CD4-positive, alpha-beta T cell treated with Interleukin-6 at 100 ng/mL for 8 hours (primary cell): ENCODE results near the gene IMMP2L.

ENCODE experiments used
- DNase-seq: peaks from one replicate; pipeline ENCODE4 v3.0.0-alpha.2; 2020; ENCODE audit warnings: mixed read lengths, low spot score

Gene IMMP2L

GRCh38 chr7:111147708-111148533 lies 414.4 kb downstream of the IMMP2L start:
- DNase-seq: no peak

DNA sequence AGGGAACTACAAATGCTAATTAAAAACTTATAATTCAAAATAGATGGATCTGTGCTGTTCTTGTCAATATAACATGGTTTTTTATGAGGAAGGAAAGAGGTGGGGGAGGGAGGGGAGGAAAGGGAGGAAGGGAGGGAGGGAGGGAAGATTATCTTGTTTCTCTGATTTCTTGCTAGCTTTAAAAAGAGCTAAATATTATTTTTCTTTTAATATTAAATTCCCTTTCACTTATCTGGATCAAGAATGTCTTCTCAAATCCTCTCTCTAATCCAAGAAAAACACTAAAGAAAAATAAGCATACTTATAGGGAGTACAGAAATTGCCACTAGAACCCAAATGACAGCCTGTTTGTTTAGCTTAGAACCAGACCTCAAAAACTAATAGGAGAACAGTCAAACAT lies 416.2 kb downstream of the IMMP2L start:
- DNase-seq: no peak

- DNase-seq: no peak
Measured at GRCh38 chr7:111145472-111145871, 416.8 kb downstream of the IMMP2L start.

DNA sequence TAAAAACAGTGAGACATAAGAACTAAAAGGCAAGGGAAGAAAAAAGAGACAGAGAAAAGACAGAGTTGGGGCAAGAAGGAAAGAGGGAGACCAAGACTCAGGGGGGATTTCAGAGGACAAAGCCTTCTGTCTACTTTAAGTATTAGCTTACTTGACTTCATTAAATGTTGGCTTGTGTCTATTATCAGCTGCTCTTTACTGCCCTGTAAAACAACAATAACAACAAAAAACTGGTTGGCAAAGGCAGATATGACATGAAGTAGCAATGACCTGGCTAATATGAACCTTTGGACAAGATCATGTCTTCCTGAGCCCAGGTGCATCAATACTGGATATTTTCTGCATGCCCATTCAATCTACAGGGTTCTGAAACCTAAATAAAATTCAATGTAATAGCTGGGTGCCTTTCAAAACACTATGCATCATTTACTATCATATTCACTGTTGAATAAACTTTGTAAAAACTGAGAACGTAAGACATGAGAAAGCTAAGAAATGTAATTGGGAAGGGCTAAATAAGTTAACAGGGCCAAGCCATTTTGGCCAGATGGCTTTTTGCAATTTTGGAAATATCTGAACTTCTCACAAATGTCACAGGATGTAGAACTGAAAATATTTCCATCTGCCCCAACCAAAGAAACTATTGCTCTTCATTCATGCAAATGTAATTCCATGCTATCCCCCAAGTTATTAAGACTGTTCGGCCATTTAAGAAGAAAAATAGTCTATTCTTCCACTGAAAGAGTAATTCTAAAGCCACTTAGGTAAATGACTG lies 422.0 kb downstream of the IMMP2L start:
- DNase-seq: no peak

DNA sequence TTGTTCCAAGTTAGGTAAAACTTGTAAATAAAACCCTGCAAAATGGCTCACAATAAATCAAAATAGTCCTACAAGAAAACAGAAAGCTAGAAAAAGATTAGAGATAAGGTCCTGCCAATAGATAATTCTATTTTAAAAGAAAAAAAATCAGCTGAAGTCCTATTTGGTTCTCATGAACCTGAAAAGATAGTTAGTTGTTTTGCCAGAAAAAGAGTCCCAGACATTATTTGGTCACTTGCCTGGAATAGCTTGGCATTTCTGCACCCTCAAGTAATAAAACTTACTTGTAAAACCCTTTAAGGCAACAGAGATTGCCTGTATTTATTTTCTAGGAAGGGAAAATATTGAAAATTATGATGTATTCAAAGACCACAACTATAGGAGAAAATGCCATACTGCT lies 423.7 kb downstream of the IMMP2L start:
- no peak for DNase-seq

- peak; percentile 61 for DNase-seq
Measured at GRCh38 chr7:111138193-111138569, 424.1 kb downstream of the IMMP2L start.

- no peak for DNase-seq
Measured at GRCh38 chr7:111137296-111138192, 424.7 kb downstream of the IMMP2L start.

DNA sequence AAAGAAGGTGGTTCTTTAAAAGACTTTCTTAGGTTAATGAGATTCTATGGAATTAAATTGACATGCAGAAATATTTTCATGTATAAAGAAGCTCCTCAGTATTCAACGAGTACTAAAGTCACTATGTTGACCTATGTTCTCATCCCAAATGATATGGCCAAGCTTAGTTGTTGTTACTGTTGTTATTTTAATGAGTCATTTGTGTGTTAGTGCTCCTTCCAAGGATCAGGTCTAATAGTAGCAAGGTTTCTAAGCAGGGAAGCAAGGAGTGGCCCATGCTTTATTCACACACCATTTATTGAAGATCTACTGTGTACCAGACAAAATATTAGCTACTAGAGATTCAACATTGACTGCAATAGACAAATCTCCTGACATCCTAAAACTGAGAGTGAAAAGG lies 429.5 kb downstream of the IMMP2L start:
- DNase-seq: no peak

- DNase-seq: no peak
Measured at GRCh38 chr7:111129435-111129834, 432.9 kb downstream of the IMMP2L start.

DNA sequence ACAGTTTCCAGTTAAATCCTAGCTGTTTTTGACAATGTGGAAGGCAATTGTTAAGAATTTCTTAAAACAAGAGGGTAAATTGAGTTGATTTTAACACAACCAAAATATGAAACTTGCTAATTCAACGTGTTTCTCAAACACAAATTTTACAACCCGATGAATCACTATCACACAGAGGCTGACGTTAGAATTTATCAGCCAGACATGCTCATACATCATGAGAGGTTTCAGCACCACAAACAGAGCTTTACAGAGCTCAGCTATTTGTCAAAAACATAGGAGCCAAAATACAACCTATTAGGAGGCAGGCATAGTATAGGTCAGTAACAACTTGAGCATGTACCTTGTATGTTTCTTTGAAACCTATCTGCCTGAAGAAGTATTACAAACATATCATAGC lies 435.3 kb downstream of the IMMP2L start:
- DNase-seq: no peak

DNA sequence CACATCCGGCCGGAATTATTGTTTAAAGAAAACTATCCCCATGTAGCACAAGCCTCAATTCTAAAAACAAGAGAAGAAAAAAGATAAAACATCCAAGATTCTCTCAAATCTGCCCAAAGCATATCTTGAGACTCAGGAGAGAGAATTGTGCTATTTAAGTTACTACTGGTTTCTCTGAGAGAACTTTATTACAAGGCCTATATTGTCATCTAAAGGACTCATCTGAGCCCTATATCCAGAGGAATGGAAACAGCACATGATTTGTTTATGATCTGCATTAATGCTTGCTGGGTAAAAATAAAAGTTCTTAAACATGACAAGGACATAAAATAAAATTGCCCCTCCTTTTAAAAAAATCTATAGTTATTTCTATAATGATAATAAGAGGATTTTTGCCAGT lies 446.3 kb downstream of the IMMP2L start:
- DNase-seq: no peak

DNA sequence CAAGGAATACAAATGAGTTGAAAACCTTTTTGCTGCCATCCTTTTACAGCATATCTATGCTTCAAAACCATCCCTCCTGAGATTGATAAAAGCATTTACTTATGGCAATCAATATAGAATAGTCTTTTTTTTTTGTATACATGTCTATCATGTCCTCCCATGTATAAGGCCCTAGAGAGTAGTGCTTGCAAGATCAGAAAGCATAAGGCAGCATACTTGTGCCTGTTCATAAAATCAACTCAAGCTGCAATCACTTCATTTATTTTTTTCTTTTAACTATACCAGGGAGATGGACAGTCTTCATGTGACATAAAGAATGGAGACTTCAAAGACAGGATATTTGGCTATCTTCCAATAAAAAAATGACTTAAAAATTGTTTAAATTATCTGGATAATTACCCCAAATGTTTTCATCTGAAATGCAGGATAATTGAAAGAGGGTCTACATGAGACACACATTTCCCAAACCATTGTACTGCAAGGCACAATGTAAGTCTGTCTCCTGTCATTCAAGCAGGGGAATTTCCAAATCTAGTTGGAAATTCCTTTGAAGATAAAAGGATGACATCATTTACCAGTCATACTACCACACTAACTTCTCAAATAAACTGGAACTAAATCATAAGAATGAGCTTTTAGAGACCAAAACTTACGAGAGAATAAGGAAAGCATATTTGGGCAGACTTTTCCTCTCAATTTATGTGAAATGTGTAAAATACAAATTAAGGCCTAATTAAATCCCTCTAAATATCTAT lies 448.9 kb downstream of the IMMP2L start:
- no peak for DNase-seq

DNA sequence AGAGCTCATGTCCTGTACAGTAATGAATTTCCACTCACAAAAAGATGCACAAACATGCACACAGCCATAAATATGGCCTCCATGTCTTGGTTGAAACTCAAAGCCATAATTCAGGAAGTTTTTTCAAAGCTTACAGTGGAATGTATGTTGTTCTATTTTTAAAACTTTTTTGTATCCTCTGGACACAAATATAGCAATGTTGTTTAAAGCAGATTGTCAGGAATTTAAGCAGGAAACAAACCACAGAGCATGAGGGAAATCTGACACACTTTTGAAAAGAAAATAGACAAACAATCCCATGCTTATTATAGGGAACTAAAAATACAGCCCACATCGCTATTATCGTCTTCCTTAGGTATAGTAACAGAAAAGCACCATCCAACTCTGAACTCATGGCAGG lies 449.9 kb downstream of the IMMP2L start:
- no peak for DNase-seq

- no peak for DNase-seq
Measured at GRCh38 chr7:111108496-111108895, 453.8 kb downstream of the IMMP2L start.

DNA sequence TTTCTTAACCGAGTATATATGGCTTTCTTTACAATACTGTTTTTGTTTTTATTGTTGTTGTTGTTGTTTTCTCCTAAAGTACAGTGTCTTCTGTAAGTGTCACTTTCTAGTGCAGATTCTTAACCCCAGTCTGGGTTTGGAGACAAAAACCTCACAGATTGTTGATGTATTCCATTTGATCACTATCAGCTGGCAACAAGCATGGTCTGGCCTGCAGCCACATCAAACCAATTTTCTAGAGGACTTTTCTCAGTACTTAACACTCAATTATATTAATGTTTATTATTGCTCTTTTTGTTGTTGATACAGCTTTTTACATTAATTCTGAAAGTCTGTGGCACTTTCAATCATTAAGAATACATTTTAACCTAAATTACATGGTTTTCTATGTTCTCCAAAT lies 454.3 kb downstream of the IMMP2L start:
- no peak for DNase-seq

DNA sequence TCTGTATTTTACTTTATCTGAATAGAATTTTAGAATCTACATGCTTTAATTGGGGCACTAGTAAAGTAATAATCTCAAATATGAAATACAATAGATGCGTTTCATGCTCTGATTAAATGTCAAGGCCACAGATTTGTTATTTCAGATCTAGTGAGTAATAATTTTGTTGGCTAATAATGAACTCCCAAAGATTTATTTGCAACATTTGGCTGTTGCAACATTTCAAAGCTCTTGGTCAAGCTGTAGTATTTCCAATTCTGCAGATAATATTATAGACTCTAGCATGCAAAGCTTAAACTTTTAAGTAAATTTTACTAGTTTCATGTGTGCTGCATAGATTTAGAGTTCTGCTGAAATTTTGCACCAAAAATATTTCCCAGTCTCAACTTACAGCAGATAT lies 454.7 kb downstream of the IMMP2L start:
- DNase-seq: no peak

DNA sequence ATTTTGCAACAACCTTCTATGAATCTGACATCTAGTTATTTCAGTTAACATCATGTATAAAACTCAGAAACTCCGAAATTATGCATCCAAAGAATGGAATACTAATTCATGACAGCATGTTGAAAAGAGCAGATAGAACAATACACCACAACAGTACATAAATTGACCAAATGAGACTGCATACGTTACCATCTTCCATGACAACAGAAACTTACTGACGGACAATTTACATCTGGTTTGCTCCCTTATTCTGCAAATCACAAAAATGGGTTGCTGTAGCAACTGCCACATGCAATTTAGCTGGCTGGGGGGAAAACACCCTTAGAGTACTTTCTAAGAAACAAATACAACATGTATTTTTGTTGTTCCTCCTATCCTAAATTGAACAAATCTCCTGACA lies 457.0 kb downstream of the IMMP2L start:
- no peak for DNase-seq

GRCh38 chr7:111104710-111105109 lies 457.6 kb downstream of the IMMP2L start:
- no peak for DNase-seq

- DNase-seq: no peak
Measured at GRCh38 chr7:111103678-111104274, 458.5 kb downstream of the IMMP2L start.

DNA sequence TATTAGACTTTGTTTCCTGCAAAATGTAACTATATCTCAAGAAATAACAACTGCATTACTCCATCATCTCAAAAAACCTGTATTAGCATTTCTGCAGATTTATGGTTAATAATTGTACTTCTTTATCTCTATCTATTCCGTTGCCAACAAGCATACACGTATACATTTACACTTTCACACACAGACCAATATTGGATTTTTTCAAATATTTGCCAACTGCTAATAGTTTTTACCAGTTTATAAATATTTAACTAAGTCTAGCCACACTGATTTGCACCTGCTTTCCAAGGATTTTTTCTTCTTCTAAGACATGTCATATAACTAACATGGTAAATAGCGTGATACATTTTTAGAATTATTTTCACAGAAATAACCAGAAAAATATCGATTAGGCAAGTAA lies 459.2 kb downstream of the IMMP2L start:
- no peak for DNase-seq
